Fibroblast of mammary gland (primary cell): ENCODE measurements around the gene GLT1D1.
"Not testable (repeated sequence)": the region's sequence is repeated elsewhere in the genome, so short reads cannot be mapped to it uniquely, and the experiment has no call there.

Experiments used
- DNase-seq: peaks from one replicate; pipeline ENCODE4 v3.0.0-alpha.2; 2010; ENCODE audit warnings: low read depth
- H3K4me3 ChIP-seq: 2 replicates; pipeline ENCODE4 v1.5.1; 2011; ENCODE audit warnings: low read depth, mild to moderate bottlenecking, low read length, moderate library complexity; ENCODE audit not compliant: control insufficient read depth
- CTCF ChIP-seq: conservative IDR thresholded peaks from 2 replicates; pipeline ENCODE4 v1.5.1; 2011; ENCODE audit warnings: low read depth, low read length, inconsistent platforms; ENCODE audit not compliant: control insufficient read depth, insufficient read depth

The GLT1D1 gene

DNA sequence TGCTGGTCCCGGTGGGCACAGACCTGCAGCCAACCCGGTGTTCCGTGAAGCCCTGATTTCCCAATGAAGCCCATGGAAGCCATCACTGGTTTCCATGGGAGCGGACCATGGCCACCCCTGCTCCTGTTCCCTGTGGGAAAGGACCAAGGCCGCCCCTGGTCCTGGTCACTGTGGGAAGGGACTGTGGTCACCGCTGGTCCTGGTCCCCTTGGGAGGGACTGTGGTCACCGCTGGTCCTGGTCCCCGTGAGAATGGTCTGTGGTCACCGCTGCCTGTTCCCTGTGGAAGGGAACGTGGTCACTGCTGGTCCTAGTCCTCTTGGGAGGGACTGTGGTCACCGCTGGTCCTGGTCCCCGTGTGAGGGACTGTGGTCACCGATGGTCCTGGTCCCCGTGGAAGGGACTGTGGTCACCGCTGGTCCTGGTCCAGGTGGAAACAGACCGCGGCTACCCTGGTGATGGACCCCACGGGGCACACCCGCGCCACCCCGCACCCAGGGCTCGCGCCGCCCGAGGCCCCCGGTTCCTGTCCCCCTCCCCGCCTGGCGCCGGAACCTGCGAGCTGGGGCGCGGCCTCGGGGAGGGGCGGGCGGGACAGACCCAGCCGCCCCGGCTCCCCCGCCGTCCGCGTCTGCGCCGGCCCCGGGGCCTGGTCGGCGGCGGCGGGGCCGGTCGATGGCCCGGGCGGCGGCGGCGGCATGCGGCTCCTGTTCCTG is at the start of gene GLT1D1:
TSS of gene GLT1D1 (plus strand) at position 594 of the 715 bp plus-strand sequence. CDS start at position 698, 104 bp downstream.
- no peak for TF ChIP-seq CTCF
- DNase-seq: no peak
- no peak within 1 kb of the TSS for H3K4me3 ChIP-seq

GRCh38 chr12:128803788-128804187 is 49.5 kb upstream of the GLT1D1 start:
- no peak overlapping the region for H3K4me3 ChIP-seq
- no peak for DNase-seq
- no peak for TF ChIP-seq CTCF

DNA sequence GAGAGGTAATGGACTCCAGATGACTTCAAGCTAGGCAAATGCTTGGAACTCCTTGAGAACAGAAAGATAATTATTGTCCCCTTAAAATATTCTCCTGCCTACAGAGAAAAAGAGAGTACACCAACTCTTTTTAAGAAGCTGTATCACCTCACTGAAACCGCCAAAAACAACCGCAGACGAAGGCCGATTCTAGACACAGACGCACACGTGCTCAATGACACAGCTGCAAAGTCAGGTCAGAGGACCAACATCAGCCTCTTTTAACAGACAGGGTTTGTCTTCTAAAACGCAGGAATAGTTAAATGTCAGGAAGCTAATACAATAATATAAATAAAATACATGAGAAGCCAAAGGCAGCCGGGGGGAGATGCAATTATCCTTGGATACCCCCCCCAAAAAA is 48.5 kb upstream of the GLT1D1 start:
- no peak for TF ChIP-seq CTCF
- no peak for DNase-seq

GRCh38 chr12:128805406-128805805 is 47.9 kb upstream of the GLT1D1 start:
- H3K4me3 ChIP-seq, DNase-seq: not testable (repeated sequence)

More for the DNA sequence above, 48.5 kb upstream of the GLT1D1 start:
- H3K4me3 ChIP-seq: no peak overlapping the region

DNA sequence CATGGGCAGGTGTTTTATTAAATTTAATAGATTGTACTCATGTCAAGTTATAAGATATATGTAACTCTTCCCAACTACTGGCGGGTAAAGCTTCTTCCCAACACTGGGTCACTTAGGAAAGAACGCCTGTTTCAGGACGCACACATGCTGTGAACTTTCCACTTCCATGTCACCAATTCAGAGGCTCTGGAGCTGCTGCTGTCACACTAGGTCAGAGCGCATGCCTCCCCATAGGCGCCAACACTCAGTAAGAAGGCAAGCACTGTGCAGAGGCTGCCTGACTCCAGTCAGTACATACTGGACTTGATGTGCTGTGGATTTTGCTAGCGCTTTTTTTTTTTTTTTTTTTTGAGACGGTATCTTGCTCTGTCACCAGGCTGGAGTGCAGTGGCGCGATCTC is 46.7 kb upstream of the GLT1D1 start:
- no peak for DNase-seq
- no peak for TF ChIP-seq CTCF
- no peak overlapping the region for H3K4me3 ChIP-seq

GRCh38 chr12:128807161-128807724 is 46.0 kb upstream of the GLT1D1 start:
- no peak for DNase-seq

More at GRCh38 chr12:128807161-128807724, 46.0 kb upstream of the GLT1D1 start:
- H3K4me3 ChIP-seq: no peak overlapping the region
- no peak for TF ChIP-seq CTCF
